ENCODE measurements around the gene CTDSP2.

- TF ChIP-seq CTCF (IDR thresholded peaks at IDR 0.05) (no peak), POLR2A (IDR thresholded peaks at IDR 0.05) (no peak), POLR2AphosphoS5 (IDR thresholded peaks at IDR 0.05) (no peak)
Observed at GRCh38 chr12:57894399-57895292, 48.1 kb upstream of the CTDSP2 start.

Data from sigmoid colon (tissue), 4 donors.